Skeletal muscle tissue (tissue), 4 donors: ENCODE data around the gene RNU7-1. TPM values are rescaled to one million over a fixed set of nuclear protein-coding genes. Genes with fewer than 3 reads are reported as not detected.

Source experiments
- H3K27ac ChIP-seq: one replicate; pipeline ENCODE4 v1.7.0; 2013; ENCODE audit warnings: mild to moderate bottlenecking, low read depth, low read length, inconsistent platforms
- H3K27me3 ChIP-seq, 3 donors: one replicate each; pipeline ENCODE4 v1.7.0; 2013; ENCODE audit warnings: low read length in 3 of 3; ENCODE audit not compliant: control insufficient read depth in 3 of 3, insufficient read depth in 3 of 3
- H3K36me3 ChIP-seq, 3 donors: one replicate each; pipeline ENCODE4 v1.7.0; 2013; ENCODE audit warnings: low read length in 3 of 3; ENCODE audit not compliant: control insufficient read depth in 3 of 3, insufficient read depth in 3 of 3
- H3K4me1 ChIP-seq, 3 donors: one replicate each; pipeline ENCODE4 v1.7.0; 2013; ENCODE audit warnings: low read length in 3 of 3, mild to moderate bottlenecking in 3 of 3; ENCODE audit not compliant: control insufficient read depth in 3 of 3, insufficient read depth in 3 of 3
- H3K4me3 ChIP-seq, 3 donors: one replicate each; pipeline ENCODE4 v1.7.0; 2013; ENCODE audit warnings: low read length in 3 of 3
- H3K9ac ChIP-seq, 3 donors: one replicate each; pipeline ENCODE4 v1.7.0; 2013; ENCODE audit warnings: low read length in 3 of 3, mild to moderate bottlenecking in 3 of 3, moderate library complexity in 2 of 3, low read depth in 1 of 3
- H3K9me3 ChIP-seq, 3 donors: one replicate each; pipeline ENCODE4 v1.7.0; 2013; ENCODE audit warnings: low read length in 3 of 3; ENCODE audit not compliant: control insufficient read depth in 3 of 3
- total RNA-seq: library from RNA; depleted of rRNA; stranded (reverse); fragments of >200 nt; gene quantifications from one replicate; pipeline ENCODE4 v1.2.3, GENCODE V29; 2014
- donor health status: Osteomylitis.

The RNU7-1 gene
- total RNA-seq, 1 donor from 2014 or later = not detected

DNA sequence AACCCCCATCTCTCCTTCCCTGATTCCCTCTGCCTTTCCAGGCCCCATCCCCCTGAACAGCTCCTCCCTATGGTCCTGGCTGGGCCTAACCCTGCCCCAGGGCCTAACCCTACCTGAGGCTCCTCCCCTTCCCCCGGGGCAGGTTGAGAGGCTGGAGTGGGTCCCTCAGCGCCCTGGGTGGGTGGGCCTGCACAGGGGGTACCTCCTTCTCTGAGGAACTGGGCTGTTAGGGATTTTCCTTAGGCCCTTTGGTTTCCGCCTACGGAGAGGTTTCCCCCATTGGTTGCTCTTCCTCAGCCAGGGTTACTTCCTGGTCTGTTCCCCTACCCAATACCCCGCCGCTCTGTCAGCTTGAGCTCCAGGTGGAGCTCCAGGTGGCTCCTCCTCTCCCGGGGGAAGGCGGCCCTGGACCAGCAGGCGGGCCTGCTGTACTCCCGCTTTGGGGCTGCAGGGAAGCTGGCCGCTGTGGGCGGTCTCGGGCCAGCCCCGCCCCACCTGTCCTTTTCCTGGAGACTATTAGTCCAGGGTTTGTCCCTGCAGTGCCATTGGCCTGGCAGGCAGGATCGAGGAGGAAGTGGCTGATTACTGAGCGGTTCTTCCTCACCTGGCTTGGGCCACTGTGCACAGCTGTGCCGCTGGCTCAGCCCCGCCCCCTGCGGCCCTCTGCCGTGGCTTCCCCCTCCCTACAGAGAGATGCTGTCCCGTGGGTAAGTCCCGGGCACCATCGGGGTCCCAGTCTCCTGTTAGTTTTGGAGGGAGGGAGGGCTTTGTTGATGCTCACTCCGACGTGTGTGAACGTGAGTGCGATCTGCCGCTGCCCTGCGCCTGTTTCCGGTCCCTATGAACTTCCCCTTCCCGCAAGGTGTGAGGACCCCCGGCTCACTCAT, 2.7 kb downstream of the RNU7-1 start:
- peak overlapping the region in 1 of 3 donors; percentile 23 for H3K4me3 ChIP-seq
- H3K27ac ChIP-seq = no peak overlapping the region
- H3K9me3 ChIP-seq = no peaks in the 10 kb centered on the region
- peak overlapping the region in 1 of 3 donors; percentile 33 for H3K9ac ChIP-seq
- peaks cover 14 to 21% (median 19%) of the 10 kb centered on the region in 3 donors for H3K36me3 ChIP-seq
- no peaks in the 10 kb centered on the region for H3K27me3 ChIP-seq
- peaks cover 28 to 53% (median 30%) of the 10 kb centered on the region in 3 donors for H3K4me1 ChIP-seq

DNA sequence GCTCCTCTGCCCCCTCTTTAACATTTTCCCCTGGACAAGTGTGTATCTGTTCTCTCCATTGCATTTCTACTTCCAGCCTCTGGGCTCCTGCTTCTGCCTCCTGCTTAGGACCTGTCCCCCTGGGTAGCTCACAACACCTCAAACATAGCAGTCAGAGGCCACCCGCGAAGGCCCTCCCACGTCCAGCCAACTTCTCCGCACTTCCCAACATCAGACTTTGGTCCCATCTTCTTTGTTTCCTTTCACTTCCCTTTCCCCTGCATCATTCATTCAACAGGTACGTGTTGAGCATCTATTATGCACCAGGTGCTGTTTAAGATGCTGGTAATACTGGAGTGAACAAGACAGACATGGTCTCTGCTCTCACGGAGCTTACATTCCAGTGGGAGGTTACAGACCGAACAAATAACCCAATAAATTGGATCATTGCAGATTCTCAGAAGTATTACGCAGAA, 3.3 kb downstream of the RNU7-1 start:
- H3K27ac ChIP-seq = no peak overlapping the region
- H3K4me1 ChIP-seq = peaks cover 28 to 48% (median 30%) of the 10 kb centered on the region in 3 donors
- peaks cover 14 to 18% (median 15%) of the 10 kb centered on the region in 3 donors for H3K36me3 ChIP-seq
- H3K9me3 ChIP-seq = no peaks in the 10 kb centered on the region
- H3K4me3 ChIP-seq = peak overlapping the region in 1 of 3 donors; percentile 23
- peak overlapping the region in 1 of 3 donors; percentile 33 for H3K9ac ChIP-seq
- H3K27me3 ChIP-seq = no peaks in the 10 kb centered on the region

DNA sequence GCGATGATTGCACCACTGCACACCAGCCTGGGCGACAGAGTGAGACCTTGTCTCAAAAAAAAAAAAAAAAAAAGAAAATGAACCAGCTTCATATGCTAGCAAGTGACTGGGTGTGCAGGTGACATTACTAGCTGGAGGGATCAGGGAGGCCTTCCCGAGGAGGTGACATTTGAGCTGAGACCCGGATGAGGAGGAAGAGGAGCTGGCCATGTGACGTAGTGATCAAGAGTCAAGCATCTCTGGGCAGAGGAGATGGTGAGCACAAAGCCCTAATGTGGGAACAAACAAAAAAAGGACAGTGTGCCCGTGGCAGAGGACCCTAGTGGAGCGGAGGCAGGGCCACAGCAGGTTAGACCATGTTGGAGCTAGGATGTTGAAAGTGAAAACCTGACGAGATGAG, 4.0 kb downstream of the RNU7-1 start:
- H3K27ac ChIP-seq = no peak overlapping the region
- H3K4me3 ChIP-seq = no peak overlapping the region
- H3K4me1 ChIP-seq = peaks cover 25 to 45% (median 30%) of the 10 kb centered on the region in 3 donors
- no peaks in the 10 kb centered on the region for H3K9me3 ChIP-seq
- peaks cover 14 to 18% (median 15%) of the 10 kb centered on the region in 3 donors for H3K36me3 ChIP-seq
- no peak overlapping the region for H3K9ac ChIP-seq
- no peaks in the 10 kb centered on the region for H3K27me3 ChIP-seq

DNA sequence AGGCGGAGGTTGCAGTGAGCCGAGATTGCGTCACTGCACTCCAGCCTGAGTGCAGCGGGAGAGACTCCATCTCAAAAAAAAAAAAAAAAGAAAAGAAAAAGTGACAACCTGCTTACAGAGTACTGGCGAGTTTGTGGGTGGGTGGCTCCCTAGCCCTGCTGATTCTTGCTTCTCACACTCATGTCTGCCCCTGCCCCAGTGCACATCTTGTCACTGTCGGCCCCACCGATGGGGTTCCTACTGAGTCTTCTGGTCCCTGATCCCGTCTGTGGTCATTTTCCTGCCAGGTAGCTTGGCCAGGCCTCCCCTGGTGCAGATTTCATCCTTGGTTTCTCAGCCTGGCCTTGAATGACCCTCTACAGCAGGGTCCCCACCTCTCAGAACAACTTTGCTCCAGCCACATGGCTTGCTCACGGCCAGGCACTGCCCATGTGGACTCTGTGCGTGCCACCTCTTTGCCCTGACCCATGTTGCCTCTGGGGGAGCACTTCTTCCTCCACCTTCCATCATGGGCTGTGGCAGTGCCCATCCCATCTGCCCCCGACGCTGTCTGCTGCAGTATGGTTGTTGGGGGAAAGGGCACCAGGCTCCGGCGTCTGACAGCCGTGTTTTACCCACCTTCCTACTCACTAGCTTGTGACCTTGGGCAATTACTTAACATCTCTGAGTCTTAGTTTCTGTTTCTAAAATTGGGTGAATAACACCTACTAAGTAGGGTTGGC, 5.4 kb downstream of the RNU7-1 start:
- H3K9ac ChIP-seq = peak overlapping the region in 2 of 3 donors; percentile 20 to 50
- H3K4me1 ChIP-seq = peaks cover 25 to 38% (median 27%) of the 10 kb centered on the region in 3 donors
- H3K9me3 ChIP-seq = no peaks in the 10 kb centered on the region
- no peak overlapping the region for H3K4me3 ChIP-seq
- H3K36me3 ChIP-seq = peaks cover 14 to 18% (median 15%) of the 10 kb centered on the region in 3 donors
- no peak overlapping the region for H3K27ac ChIP-seq
- H3K27me3 ChIP-seq = no peaks in the 10 kb centered on the region

DNA sequence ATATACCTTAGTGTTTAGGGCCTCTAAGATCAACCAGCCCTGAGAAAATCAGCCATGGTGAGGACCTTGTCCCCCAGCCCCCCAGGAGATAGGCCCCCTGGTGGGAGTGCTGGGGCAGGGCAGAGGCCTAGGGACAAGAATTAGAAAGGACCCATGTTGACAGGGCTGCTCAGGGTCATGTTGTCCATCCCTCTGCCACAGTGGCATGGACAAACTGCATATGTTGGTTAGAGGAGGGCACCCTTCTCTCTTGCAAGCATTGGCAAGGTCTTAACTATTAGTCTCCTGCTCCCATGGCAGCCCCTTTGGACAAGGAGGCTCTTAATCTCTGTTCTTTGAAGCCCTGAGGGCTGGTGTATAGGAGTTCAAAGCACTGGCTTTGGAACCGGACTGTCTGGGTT, 6.8 kb downstream of the RNU7-1 start:
- Histone ChIP-seq H3K4me3 (no peak overlapping the region), H3K36me3 (peaks cover 10 to 16% (median 12%) of the 10 kb centered on the region in 3 donors), H3K9me3 (no peaks in the 10 kb centered on the region), H3K4me1 (peaks cover 18 to 36% (median 25%) of the 10 kb centered on the region in 3 donors), H3K9ac (no peak overlapping the region), H3K27me3 (no peaks in the 10 kb centered on the region), H3K27ac (no peak overlapping the region)

DNA sequence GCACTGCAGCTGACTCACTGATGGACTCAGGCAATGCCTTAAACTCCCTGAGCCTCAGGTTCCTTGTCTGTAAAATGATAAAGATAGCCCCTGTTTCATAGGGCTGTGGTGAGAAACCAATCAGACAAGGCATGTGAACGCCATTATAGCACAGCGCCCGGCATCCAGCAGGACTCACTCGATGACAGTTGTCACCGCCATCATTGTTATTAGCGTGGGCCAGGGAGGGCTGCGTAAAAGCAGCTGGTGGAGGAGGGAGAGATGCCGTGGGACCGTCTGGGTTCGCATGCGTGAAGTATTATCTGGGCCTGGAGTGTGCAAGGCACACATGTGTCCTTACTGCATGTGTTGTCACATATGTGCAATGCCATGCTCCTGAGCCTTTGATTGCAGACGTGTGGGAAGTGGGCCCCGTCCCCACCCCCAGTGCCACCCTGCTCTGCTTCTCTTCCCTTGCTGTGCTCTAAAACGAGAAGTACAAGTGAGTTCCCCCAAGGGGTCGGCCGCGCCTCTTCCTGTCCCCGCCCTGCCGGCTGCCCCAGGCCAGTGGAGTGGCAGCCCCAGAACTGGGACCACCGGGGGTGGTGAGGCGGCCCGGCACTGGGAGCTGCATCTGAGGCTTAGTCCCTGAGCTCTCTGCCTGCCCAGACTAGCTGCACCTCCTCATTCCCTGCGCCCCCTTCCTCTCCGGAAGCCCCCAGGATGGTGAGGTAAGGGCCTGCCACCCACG, 7.4 kb downstream of the RNU7-1 start, which contains the start of gene PTPN6:
PTPN6 (plus strand) TSS at position 546 of the 730 bp plus-strand sequence; CDS start at position 703, 157 bp downstream.
- Histone ChIP-seq H3K27ac (peak within 1 kb of the TSS; percentile 69), H3K9me3 (no peaks in the 10 kb centered on the region)

DNA sequence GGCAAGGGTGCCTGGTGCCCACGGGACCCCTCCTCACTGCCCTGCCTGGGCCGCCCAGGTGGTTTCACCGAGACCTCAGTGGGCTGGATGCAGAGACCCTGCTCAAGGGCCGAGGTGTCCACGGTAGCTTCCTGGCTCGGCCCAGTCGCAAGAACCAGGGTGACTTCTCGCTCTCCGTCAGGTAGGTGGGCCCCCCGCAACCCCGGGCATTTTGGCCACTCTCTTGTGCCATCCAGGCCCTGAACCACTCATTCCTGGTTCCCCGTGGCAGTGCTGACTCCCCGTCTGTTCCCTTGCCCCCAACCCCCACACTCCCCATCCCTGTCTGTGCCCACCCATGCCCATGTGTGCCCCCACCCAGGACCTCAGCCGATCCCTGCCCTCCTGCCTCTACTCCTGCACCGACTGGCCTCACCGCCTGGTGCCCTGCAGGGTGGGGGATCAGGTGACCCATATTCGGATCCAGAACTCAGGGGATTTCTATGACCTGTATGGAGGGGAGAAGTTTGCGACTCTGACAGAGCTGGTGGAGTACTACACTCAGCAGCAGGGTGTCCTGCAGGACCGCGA, 8.0 kb downstream of the RNU7-1 start:
- Histone ChIP-seq H3K27ac (peak overlapping the region; percentile 69), H3K4me1 (peaks cover 7 to 27% (median 15%) of the 10 kb centered on the region in 3 donors), H3K4me3 (peak overlapping the region; percentile 6 to 56 (median 30)), H3K27me3 (no peaks in the 10 kb centered on the region), H3K9ac (peak overlapping the region in 1 of 3 donors; percentile 32), H3K36me3 (peaks cover 4 to 8% (median 5%) of the 10 kb centered on the region in 3 donors), H3K9me3 (no peaks in the 10 kb centered on the region)

More for the DNA sequence above, 7.4 kb downstream of the RNU7-1 start, which contains the start of gene PTPN6:
- Histone ChIP-seq H3K27me3 (no peaks in the 10 kb centered on the region), H3K4me1 (peaks cover 12 to 32% (median 20%) of the 10 kb centered on the region in 3 donors), H3K36me3 (peaks cover 6 to 10% (median 6%) of the 10 kb centered on the region in 3 donors), H3K4me3 (peak within 1 kb of the TSS; percentile 6 to 56 (median 48)), H3K9ac (peak within 1 kb of the TSS in 2 of 3 donors; percentile 32 to 43)

DNA sequence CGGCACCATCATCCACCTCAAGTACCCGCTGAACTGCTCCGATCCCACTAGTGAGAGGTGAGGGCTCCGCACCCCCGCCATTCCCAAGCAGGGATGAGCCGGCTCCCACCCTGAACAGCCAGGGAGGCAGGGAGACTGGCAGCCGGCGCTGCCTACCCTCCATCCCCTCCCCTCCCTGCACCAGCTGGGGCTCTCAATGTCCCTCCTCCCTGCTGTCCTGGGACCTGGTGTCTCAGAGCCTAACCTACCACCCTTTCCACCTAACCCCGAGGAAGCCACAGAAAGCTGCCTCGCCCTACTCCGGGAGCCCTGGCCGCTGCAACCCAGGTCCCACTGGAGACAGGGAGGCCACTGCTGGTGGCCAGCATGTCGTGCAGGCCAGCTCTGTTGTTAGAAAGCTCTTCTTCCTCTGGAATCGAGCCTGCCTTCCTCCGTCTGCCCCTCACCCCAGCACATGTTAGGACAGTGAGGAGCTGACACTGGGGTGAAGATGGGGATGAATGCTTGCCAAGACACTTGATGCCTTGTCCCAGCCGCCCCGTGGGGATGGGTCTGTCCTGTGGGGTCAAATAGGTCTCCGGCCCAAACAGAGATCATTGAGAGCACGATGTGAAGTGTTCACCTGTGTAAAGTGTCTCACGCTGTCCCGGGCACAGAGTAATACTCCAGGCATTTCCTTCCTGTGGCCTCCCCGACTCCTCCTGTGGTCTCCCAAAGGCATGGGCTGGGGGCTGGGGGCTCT, 8.7 kb downstream of the RNU7-1 start:
- peak overlapping the region; percentile 25 to 43 (median 32) for H3K9ac ChIP-seq
- H3K27ac ChIP-seq = peak overlapping the region; percentile 69
- peaks cover 7 to 23% (median 12%) of the 10 kb centered on the region in 3 donors for H3K4me1 ChIP-seq
- peak overlapping the region; percentile 13 to 56 (median 48) for H3K4me3 ChIP-seq
- no peaks in the 10 kb centered on the region for H3K27me3 ChIP-seq
- no peaks in the 10 kb centered on the region for H3K9me3 ChIP-seq
- peaks cover 0 to 4% (median 2%) of the 10 kb centered on the region in 3 donors for H3K36me3 ChIP-seq
